ENCODE data around the gene TMEM200A.

DNA sequence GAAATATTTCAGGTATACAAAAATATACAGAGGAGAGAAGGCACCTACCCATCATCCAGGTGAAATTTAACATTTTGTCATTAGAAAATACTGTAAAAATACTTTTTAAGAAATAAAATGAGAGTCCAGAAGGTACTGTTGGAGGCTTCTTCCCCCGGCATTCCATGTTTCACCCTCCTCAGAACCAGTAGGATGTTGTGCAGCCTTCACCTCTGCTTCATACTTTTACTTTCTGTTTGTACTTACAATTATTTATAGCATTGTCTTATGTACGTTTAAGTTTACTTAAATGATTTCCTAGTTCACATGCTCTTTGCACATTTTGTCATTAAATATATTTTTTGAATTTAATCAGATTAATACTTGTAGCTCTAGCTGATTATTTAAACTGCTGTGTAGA lies 30.9 kb downstream of the TMEM200A start:
- TF ChIP-seq POLR2A (IDR thresholded peaks at IDR 0.05; ENCODE audit: control extremely low read depth in 1 of 2, low read depth in 2 of 2, low read length in 2 of 2) (no peak), CTCF (IDR thresholded peaks at IDR 0.05; ENCODE audit: control extremely low read depth in 1 of 3, insufficient read depth in 1 of 3, low read depth in 1 of 3, low read length in 3 of 3) (no peak)
